Nucleus accumbens (tissue), 56 donors: Measurements from ENCODE around the gene CSTF1.

Experiments
- DNase-seq, 56 donors: peaks; one replicate each; lab custom pipeline; 2025; lab: John Stamatoyannopoulos, UW

CSTF1 gene

GRCh38 chr20:56426026-56426425 is 33.6 kb downstream of the CSTF1 start:
- DNase-seq, result no peak

- no peak for DNase-seq
Measured at GRCh38 chr20:56426926-56427325, 34.5 kb downstream of the CSTF1 start.

- DNase-seq, result no peak
Measured at GRCh38 chr20:56427797-56428196, 35.4 kb downstream of the CSTF1 start.

GRCh38 chr20:56428410-56428809 is 36.0 kb downstream of the CSTF1 start:
- no peak for DNase-seq

- DNase-seq, result no peak
Measured at GRCh38 chr20:56428881-56429280, 36.4 kb downstream of the CSTF1 start.

- no peak for DNase-seq
Measured at GRCh38 chr20:56429502-56429901, 37.1 kb downstream of the CSTF1 start.

GRCh38 chr20:56429941-56430340 is 37.5 kb downstream of the CSTF1 start:
- DNase-seq, result no peak

GRCh38 chr20:56430461-56430860 is 38.0 kb downstream of the CSTF1 start:
- DNase-seq, result no peak

- DNase-seq, result no peak
Measured at GRCh38 chr20:56430957-56431356, 38.5 kb downstream of the CSTF1 start.

GRCh38 chr20:56431471-56431870 is 39.0 kb downstream of the CSTF1 start:
- DNase-seq, result no peak

GRCh38 chr20:56433221-56433879 is 40.9 kb downstream of the CSTF1 start:
- no peak for DNase-seq

GRCh38 chr20:56433880-56434255 is 41.4 kb downstream of the CSTF1 start:
- no peak for DNase-seq

GRCh38 chr20:56437196-56437960 is 44.9 kb downstream of the CSTF1 start:
- no peak for DNase-seq

GRCh38 chr20:56438284-56438683 is 45.8 kb downstream of the CSTF1 start:
- DNase-seq, result no peak

- peak in 1 of 56 donors; percentile 14 for DNase-seq
Measured at GRCh38 chr20:56439771-56440291, 47.4 kb downstream of the CSTF1 start.

- DNase-seq, result no peak
Measured at GRCh38 chr20:56440346-56441007, 48.0 kb downstream of the CSTF1 start.

- DNase-seq, result no peak
Measured at GRCh38 chr20:56442389-56443365, 50.2 kb downstream of the CSTF1 start.

- peak in 14 of 56 donors; percentile 9 to 77 (median 27) for DNase-seq
Measured at GRCh38 chr20:56443654-56444540, 51.5 kb downstream of the CSTF1 start.

- no peak for DNase-seq
Measured at GRCh38 chr20:56445130-56445529, 52.7 kb downstream of the CSTF1 start.
